ENCODE results near the gene RAD51B.

- TF ChIP-seq POLR2AphosphoS5 (IDR thresholded peaks at IDR 0.05; ENCODE audit: insufficient read depth in 1 of 2, low read depth in 1 of 2) (no peak), POLR2A (IDR thresholded peaks at IDR 0.05) (no peak), CTCF (IDR thresholded peaks at IDR 0.05) (no peak)
Measured at GRCh38 chr14:68559949-68560348, 740.4 kb downstream of the RAD51B start.

Data from vagina (tissue), 2 donors.